HCT116 (cell line): ENCODE measurements around the gene TMEM198. TPM values are rescaled to one million over a fixed set of nuclear protein-coding genes. Genes with fewer than 3 reads are reported as not detected.

Experiments
- ATAC-seq: fragments of 200-7000 bp; cut with Tn5 transposase; 2 replicates; pipeline ENCODE4 v1.9.1; 2020; ENCODE audit warnings: mild to moderate bottlenecking, moderate library complexity
- BruUV-seq: library from RNA; stranded (reverse); fragments of 400-500 nt; replicated peaks from 2 replicates; lab custom pipeline; 2021; lab: Mats Ljungman, UMichigan
- CTCF ChIA-PET: fragments of 300-600 bp; sonication (Branson Sonifier 250); formaldehyde crosslinking; loops from one replicate; lab custom pipeline; 2021; ENCODE audit warnings: antibody characterized with exemption; lab: Charles Lee
- POLR2A ChIA-PET: fragments of 300-600, 350-600 bp; sonication (Branson Sonifier 250); formaldehyde crosslinking; loops from one replicate; lab custom pipeline; 2021; ENCODE audit warnings: antibody characterized with exemption; lab: Charles Lee
- RAD21 ChIA-PET, 2 experiments: fragments of 300-600 bp; sonication (Branson Sonifier 250); formaldehyde crosslinking; loops; one replicate each; lab custom pipeline; 2023; ENCODE audit warnings: low total read pairs in 2 of 2; ENCODE audit not compliant: uncharacterized antibody in 2 of 2, unreplicated experiment in 2 of 2, low non-redundant PET in 1 of 2; lab: Charles Lee
- DNase-seq: peaks from one replicate; pipeline ENCODE4 v3.0.0-alpha.2; 2010; ENCODE audit warnings: low read depth, low spot score
- H2AFZ ChIP-seq: fragments of 200-600 bp; shearing (Covaris generic), sonication (generic); 2 replicates; pipeline ENCODE4 v1.6.1; 2017; ENCODE audit warnings: low read depth, mixed run types, mixed read lengths, antibody characterized with exemption, low read length; ENCODE audit not compliant: poor library complexity, severe bottlenecking
- H3K27ac ChIP-seq: 2 replicates; pipeline ENCODE4 v1.5.1; 2012; ENCODE audit warnings: low read depth, low read length
- H3K27me3 ChIP-seq: fragments of 200-600 bp; sonication (generic); 2 replicates; pipeline ENCODE4 v1.6.1; 2016; ENCODE audit warnings: mixed run types, low read length, mixed read lengths; ENCODE audit not compliant: insufficient read depth
- H3K36me3 ChIP-seq, 2 experiments: fragments of 200-500 bp in 1 of 2; fragments of 200-600 bp in 1 of 2; sonication (Bioruptor generic) in 1 of 2; sonication (generic) in 1 of 2; 2 replicates each; pipeline versions ENCODE4 v1.5.1 to v1.6.1; 2014 to 2016; ENCODE audit warnings: low read length in 2 of 2, inconsistent platforms in 1 of 2, mixed read lengths in 1 of 2, mixed run types in 1 of 2; ENCODE audit not compliant: insufficient read depth in 2 of 2, control insufficient read depth in 1 of 2
- H3K4me1 ChIP-seq, 2 experiments: fragments of 200-600 bp in 1 of 2; sonication (generic) in 1 of 2; 2 replicates each; pipeline versions ENCODE4 v1.5.1 to v1.6.1; 2012 to 2017; ENCODE audit warnings: low read length in 2 of 2, inconsistent platforms in 1 of 2, mild to moderate bottlenecking in 1 of 2, mixed read lengths in 1 of 2, mixed run types in 1 of 2, moderate library complexity in 1 of 2; ENCODE audit not compliant: insufficient read depth in 2 of 2, control insufficient read depth in 1 of 2
- H3K4me2 ChIP-seq: fragments of 200-600 bp; sonication (generic); 2 replicates; pipeline ENCODE4 v1.6.1; 2017; ENCODE audit warnings: mixed run types, low read length, mixed read lengths
- H3K4me3 ChIP-seq, 2 experiments: fragments of 200-600 bp in 1 of 2; sonication (generic) in 1 of 2; replicated peaks in 1 of 2; 2 replicates each; pipeline ENCODE4 v1.5.1; 2011 to 2016; ENCODE audit warnings: low read length in 2 of 2, control low read depth in 1 of 2, low read depth in 1 of 2, mild to moderate bottlenecking in 1 of 2, mixed read lengths in 1 of 2, mixed run types in 1 of 2
- H3K79me2 ChIP-seq: fragments of 200-600 bp; sonication (generic); 2 replicates; pipeline ENCODE4 v1.6.1; 2017; ENCODE audit warnings: mild to moderate bottlenecking, mixed run types, low read length, moderate library complexity, mixed read lengths; ENCODE audit not compliant: insufficient read depth
- H3K9ac ChIP-seq: fragments of 200-600 bp; sonication (generic); 2 replicates; pipeline ENCODE4 v1.6.1; 2016; ENCODE audit warnings: low read length, mixed read lengths
- H3K9me2 ChIP-seq: fragments of 200-600 bp; sonication (generic), shearing (Covaris generic); 2 replicates; pipeline ENCODE4 v1.6.1; 2017; ENCODE audit warnings: mixed run types, mild to moderate bottlenecking, moderate library complexity; ENCODE audit not compliant: insufficient read depth
- H3K9me3 ChIP-seq, 2 experiments: fragments of 200-500 bp in 1 of 2; fragments of 200-600 bp in 1 of 2; sonication (Bioruptor generic) in 1 of 2; sonication (generic) in 1 of 2; 2 replicates each; pipeline ENCODE4 v1.6.1; 2014 to 2017; ENCODE audit warnings: low read length in 2 of 2, mixed read lengths in 2 of 2, inconsistent platforms in 1 of 2, low read depth in 1 of 2, mild to moderate bottlenecking in 1 of 2, mixed run types in 1 of 2, moderate library complexity in 1 of 2; ENCODE audit not compliant: control insufficient read depth in 1 of 2, insufficient read depth in 1 of 2
- H4K20me1 ChIP-seq: fragments of 200-600 bp; sonication (generic), shearing (Covaris generic); 2 replicates; pipeline ENCODE4 v1.6.1; 2017; ENCODE audit warnings: mixed run types, mild to moderate bottlenecking, moderate library complexity; ENCODE audit not compliant: insufficient read depth
- CTCF ChIP-seq, 3 experiments: fragments of 200-600 bp in 1 of 3; sonication (generic) in 1 of 3; IDR thresholded peaks in 2 of 3; conservative IDR thresholded peaks in 1 of 3; 2 replicates each; pipeline ENCODE4 v1.5.1; 2012 to 2017; ENCODE audit warnings: low read depth in 2 of 3, low read length in 2 of 3, antibody characterized with exemption in 1 of 3, borderline replicate concordance in 1 of 3, control low read depth in 1 of 3, mild to moderate bottlenecking in 1 of 3, mixed read lengths in 1 of 3, mixed run types in 1 of 3, moderate library complexity in 1 of 3; ENCODE audit not compliant: insufficient read depth in 1 of 3
- FOSL1 ChIP-seq: IDR thresholded peaks from 2 replicates; pipeline ENCODE4 v1.6.1; 2012; ENCODE audit warnings: low read depth
- RAD21 ChIP-seq: IDR thresholded peaks from 2 replicates; pipeline ENCODE4 v1.6.1; 2012; ENCODE audit warnings: low read depth, mild to moderate bottlenecking
- SRF ChIP-seq: IDR thresholded peaks from 2 replicates; pipeline ENCODE4 v1.6.1; 2012; ENCODE audit warnings: low read depth
- TCF7L2 ChIP-seq: IDR thresholded peaks from 2 replicates; pipeline ENCODE4 v1.7.0; 2011; ENCODE audit warnings: borderline replicate concordance, inconsistent platforms; ENCODE audit not compliant: insufficient read depth, insufficient read length; ENCODE audit errors: extremely low read depth
- ZBTB33 ChIP-seq: IDR thresholded peaks from 2 replicates; pipeline ENCODE4 v1.6.1; 2011; ENCODE audit warnings: mild to moderate bottlenecking, low read length, moderate library complexity; ENCODE audit not compliant: insufficient replicate concordance; ENCODE audit errors: extremely low read depth
- ZNF274 ChIP-seq: fragments of 200-500 bp; sonication (Bioruptor generic); IDR thresholded peaks from 2 replicates; pipeline ENCODE4 v1.6.1; 2014; ENCODE audit warnings: mild to moderate bottlenecking, low read depth, low read length, inconsistent platforms
- intact Hi-C: fragments of 100-400 bp; cut with micrococcal nuclease; formaldehyde crosslinking; loops from 2 replicates; pipeline ENCODE4 v1.10.0; 2022
- total RNA-seq: library from RNA; stranded (reverse); gene quantifications from one replicate; pipeline ENCODE4 v1.2.1, GENCODE V29; 2021; ENCODE audit not compliant: unreplicated experiment
- TF ChIP-seq, protein P1 (sequence below): IDR thresholded peaks from 2 replicates; pipeline ENCODE4 v1.6.1; 2012

Gene TMEM198
- total RNA-seq, 1 experiment from 2014 or later, result 2.1 TPM

- Histone ChIP-seq H3K27me3 (no peaks in the 10 kb centered on the region), H2AFZ (no peak overlapping the region), H3K27ac (peak overlapping the region; percentile 78; the same call in 1 of the 2 replicates), H3K4me1 (peaks cover 36 to 70% of the 10 kb centered on the region in 2 experiments), H3K4me2 (peak overlapping the region; percentile 88), H3K4me3 (no peak overlapping the region; a peak in 1 of 4 replicates), H3K79me2 (no peaks in the 10 kb centered on the region), H3K9me3 (no peaks in the 10 kb centered on the region), H3K9me2 (no peaks in the 10 kb centered on the region), H3K9ac (peak overlapping the region; percentile 64), H3K36me3 (no peaks in the 10 kb centered on the region), H4K20me1 (no peaks in the 10 kb centered on the region)
- BruUV-seq, result no TSS peak
- RAD21 ChIA-PET, result interaction anchor here (1.0 to 1.9 kb wide), 3 partner anchors 10 to 117 kb away, joined by 3 to 8 read pairs (median 3); no protein-coding TSS in a partner anchor
- intact Hi-C loops, result loop anchor here (2.0 kb wide), 1 partner anchor 43 kb away; no protein-coding TSS in a partner anchor
- DNase-seq (no peak), ATAC-seq (no peak)
- CTCF ChIA-PET, result interaction anchor here (0.6 to 3.0 kb wide), 9 partner anchors 10 to 131 kb away, joined by 3 to 34 read pairs (median 14); partner anchors contain the start of gene GMPPA
- TF ChIP-seq RAD21 (no peak), TCF7L2 (no peak), FOSL1 (no peak), SRF (no peak), ZBTB33 (no peak), ZNF274 (no peak), CTCF (IDR thresholded peaks at IDR 0.05 in 2 of 3, conservative IDR thresholded peaks at IDR 0.05 in 1 of 3; ENCODE audit: borderline replicate concordance in 1 of 3, insufficient read depth in 1 of 3, low read depth in 2 of 3, low read length in 2 of 3) (no peak)
- TF ChIP-seq, protein P1, sequence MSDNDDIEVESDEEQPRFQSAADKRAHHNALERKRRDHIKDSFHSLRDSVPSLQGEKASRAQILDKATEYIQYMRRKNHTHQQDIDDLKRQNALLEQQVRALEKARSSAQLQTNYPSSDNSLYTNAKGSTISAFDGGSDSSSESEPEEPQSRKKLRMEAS, result no peak
- POLR2A ChIA-PET, result interaction anchor here (1.2 to 1.9 kb wide), 3 partner anchors 10 to 22 kb away, joined by 3 to 5 read pairs (median 5); partner anchors contain the start of gene GMPPA
Measured at GRCh38 chr2:219520079-219520478, 23.7 kb upstream of the TMEM198 start.
